ENCODE measurements around the gene TMEM171.

The TMEM171 gene

DNA sequence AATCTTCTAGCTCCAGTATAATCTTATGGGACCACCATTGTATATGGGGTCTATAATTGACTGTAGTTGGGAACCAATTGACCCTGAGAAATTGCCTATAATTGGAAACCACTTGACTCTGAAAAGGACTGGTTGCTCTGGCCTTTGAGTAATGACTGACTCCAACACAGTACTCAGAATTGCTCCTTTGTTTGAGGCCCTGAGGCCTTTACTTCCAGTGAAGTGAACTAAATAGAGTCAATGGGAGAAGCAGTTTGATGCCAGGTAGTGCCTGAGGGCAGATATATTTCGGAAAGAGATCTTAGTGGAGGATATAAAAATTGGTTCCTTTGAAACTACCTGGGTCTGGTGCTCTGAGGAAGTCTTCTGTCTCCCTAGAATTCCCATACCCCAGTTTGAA is 16.0 kb upstream of the TMEM171 start:
- H3K27ac ChIP-seq (ENCODE audit: poor library complexity, severe bottlenecking): no peak overlapping the region
- H3K4me1 ChIP-seq (ENCODE audit: insufficient read depth, poor library complexity, severe bottlenecking): no peaks in the 10 kb centered on the region
- no peak overlapping the region for H3K4me3 ChIP-seq (ENCODE audit: severe bottlenecking)
- DNase-seq (ENCODE audit: low spot score) (no peak), ATAC-seq (ENCODE audit: low read depth) (no peak)
- no peak for TF ChIP-seq CTCF (IDR thresholded peaks at IDR 0.05; ENCODE audit: poor library complexity, severe bottlenecking)
- no peaks in the 10 kb centered on the region for H3K36me3 ChIP-seq (ENCODE audit: low read depth)
- H3K9me3 ChIP-seq (ENCODE audit: severe bottlenecking): no peaks in the 10 kb centered on the region
- H3K27me3 ChIP-seq (ENCODE audit: insufficient read depth, poor library complexity, severe bottlenecking): no peaks in the 10 kb centered on the region

DNA sequence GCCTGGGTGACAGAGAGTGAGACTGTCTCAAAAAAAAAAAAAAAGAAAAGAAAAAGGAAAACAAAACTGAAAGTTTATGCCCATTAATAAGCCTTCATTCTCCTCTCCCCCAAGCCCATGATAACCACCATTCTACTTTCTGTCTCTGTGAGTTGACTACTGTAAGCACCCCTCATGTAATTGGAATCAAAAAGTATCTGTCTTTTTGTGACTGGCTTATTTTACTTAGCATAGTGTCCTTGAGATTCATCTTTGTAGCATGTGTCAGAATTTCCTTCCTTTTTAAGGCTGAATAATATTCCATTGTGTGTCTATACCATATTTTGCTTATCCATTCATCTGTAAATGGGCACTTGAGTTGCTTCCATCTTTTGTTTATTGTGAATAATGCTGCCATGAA is 14.0 kb upstream of the TMEM171 start:
- no peak for TF ChIP-seq CTCF (IDR thresholded peaks at IDR 0.05; ENCODE audit: poor library complexity, severe bottlenecking)
- H3K4me1 ChIP-seq (ENCODE audit: insufficient read depth, poor library complexity, severe bottlenecking): no peaks in the 10 kb centered on the region
- no peak overlapping the region for H3K27ac ChIP-seq (ENCODE audit: poor library complexity, severe bottlenecking)
- no peaks in the 10 kb centered on the region for H3K36me3 ChIP-seq (ENCODE audit: low read depth)
- no peaks in the 10 kb centered on the region for H3K9me3 ChIP-seq (ENCODE audit: severe bottlenecking)
- no peak overlapping the region for H3K4me3 ChIP-seq (ENCODE audit: severe bottlenecking)
- no peak for DNase-seq (ENCODE audit: low spot score)
- no peaks in the 10 kb centered on the region for H3K27me3 ChIP-seq (ENCODE audit: insufficient read depth, poor library complexity, severe bottlenecking)
- no peak for ATAC-seq (ENCODE audit: low read depth)

GRCh38 chr5:73110190-73110589 is 10.2 kb upstream of the TMEM171 start:
- no peak overlapping the region for H3K27ac ChIP-seq (ENCODE audit: poor library complexity, severe bottlenecking)
- no peak for ATAC-seq (ENCODE audit: low read depth)

DNA sequence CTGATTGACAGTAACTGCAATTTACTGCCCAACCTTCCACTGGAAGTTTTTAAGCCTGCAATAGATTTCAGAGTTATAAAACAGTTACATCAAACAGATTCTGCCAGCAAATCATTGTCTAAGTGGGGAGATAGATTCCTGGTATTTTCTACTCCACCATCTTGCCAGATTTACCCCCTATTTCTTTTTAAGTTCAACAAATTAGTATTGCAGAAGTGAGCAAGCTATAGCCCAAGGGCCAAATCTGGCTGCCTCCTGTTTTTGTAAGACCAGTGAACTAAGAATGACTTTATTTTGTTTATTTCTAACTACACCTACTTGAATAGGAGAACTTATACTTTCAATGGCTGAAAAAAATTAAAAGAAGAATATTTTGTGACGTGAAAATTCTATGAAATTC is 8.8 kb upstream of the TMEM171 start:
- no peaks in the 10 kb centered on the region for H3K4me1 ChIP-seq (ENCODE audit: insufficient read depth, poor library complexity, severe bottlenecking)
- TF ChIP-seq CTCF (IDR thresholded peaks at IDR 0.05; ENCODE audit: poor library complexity, severe bottlenecking): no peak
- DNase-seq (ENCODE audit: low spot score) (no peak), ATAC-seq (ENCODE audit: low read depth) (no peak)
- no peak overlapping the region for H3K27ac ChIP-seq (ENCODE audit: poor library complexity, severe bottlenecking)
- no peak overlapping the region for H3K4me3 ChIP-seq (ENCODE audit: severe bottlenecking)
- no peaks in the 10 kb centered on the region for H3K27me3 ChIP-seq (ENCODE audit: insufficient read depth, poor library complexity, severe bottlenecking)
- H3K9me3 ChIP-seq (ENCODE audit: severe bottlenecking): no peaks in the 10 kb centered on the region
- no peaks in the 10 kb centered on the region for H3K36me3 ChIP-seq (ENCODE audit: low read depth)

More at GRCh38 chr5:73110190-73110589, 10.2 kb upstream of the TMEM171 start:
- Histone ChIP-seq H3K4me1 (ENCODE audit: insufficient read depth, poor library complexity, severe bottlenecking) (no peaks in the 10 kb centered on the region), H3K9me3 (ENCODE audit: severe bottlenecking) (no peaks in the 10 kb centered on the region), H3K36me3 (ENCODE audit: low read depth) (no peaks in the 10 kb centered on the region), H3K27me3 (ENCODE audit: insufficient read depth, poor library complexity, severe bottlenecking) (no peaks in the 10 kb centered on the region), H3K4me3 (ENCODE audit: severe bottlenecking) (no peak overlapping the region)
- DNase-seq (ENCODE audit: low spot score): no peak
- no peak for TF ChIP-seq CTCF (IDR thresholded peaks at IDR 0.05; ENCODE audit: poor library complexity, severe bottlenecking)

DNA sequence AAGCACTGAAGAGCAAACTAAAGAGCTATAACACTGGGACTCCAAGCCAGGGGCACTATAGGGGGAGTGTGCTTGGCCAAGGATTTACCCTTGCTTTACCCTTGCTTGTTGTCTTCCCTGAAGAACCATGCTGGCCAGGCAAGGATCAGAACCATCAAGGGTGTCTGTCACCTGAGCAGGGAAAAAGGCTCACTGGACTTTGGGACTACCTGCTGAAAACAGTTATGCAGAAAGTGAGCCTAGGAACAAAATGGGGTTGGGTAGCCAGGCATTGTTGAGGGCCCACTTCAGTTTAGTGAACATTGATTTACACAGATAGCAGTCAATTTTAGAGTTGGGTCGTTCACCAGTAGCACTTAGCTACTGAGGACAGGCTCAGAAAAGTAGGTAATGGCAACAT is 8.0 kb upstream of the TMEM171 start:
- Histone ChIP-seq H3K27me3 (ENCODE audit: insufficient read depth, poor library complexity, severe bottlenecking) (no peaks in the 10 kb centered on the region), H3K27ac (ENCODE audit: poor library complexity, severe bottlenecking) (no peak overlapping the region), H3K4me1 (ENCODE audit: insufficient read depth, poor library complexity, severe bottlenecking) (no peaks in the 10 kb centered on the region), H3K36me3 (ENCODE audit: low read depth) (no peaks in the 10 kb centered on the region), H3K9me3 (ENCODE audit: severe bottlenecking) (no peaks in the 10 kb centered on the region), H3K4me3 (ENCODE audit: severe bottlenecking) (no peak overlapping the region)
- DNase-seq (ENCODE audit: low spot score) (no peak), ATAC-seq (ENCODE audit: low read depth) (no peak)
- no peak for TF ChIP-seq CTCF (IDR thresholded peaks at IDR 0.05; ENCODE audit: poor library complexity, severe bottlenecking)

All from RWPE2 (cell line).